IMR-90 (cell line): ENCODE results near the gene MS4A15. TPM values are rescaled to one million over a fixed set of nuclear protein-coding genes. Genes with fewer than 3 reads are reported as not detected.

Source experiments
- ATAC-seq: fragments of 200-7000 bp; cut with Tn5 transposase; 2 replicates; pipeline ENCODE4 v1.9.1; 2020; ENCODE audit warnings: low read depth, mild to moderate bottlenecking, moderate library complexity
- BruUV-seq: library from RNA; stranded (reverse); fragments of 400-500 nt; replicated peaks from 2 replicates; lab custom pipeline; 2021; lab: Mats Ljungman, UMichigan
- CTCF ChIA-PET: fragments of 300-600 bp; formaldehyde crosslinking; extraction: SDS; loops from one replicate; lab custom pipeline; 2021; ENCODE audit warnings: antibody characterized with exemption; lab: Yijun Ruan, JAX
- POLR2A ChIA-PET: fragments of 300-600 bp; sonication (Branson Sonifier 250); formaldehyde crosslinking; loops from one replicate; lab custom pipeline; 2022; ENCODE audit warnings: antibody characterized with exemption; ENCODE audit not compliant: unreplicated experiment; lab: Charles Lee
- DNase-seq: peaks from one replicate; pipeline ENCODE4 v3.0.0; 2013
- H2AFZ ChIP-seq: replicated peaks from 2 replicates; pipeline ENCODE3; 2013; ENCODE audit warnings: low read length, mild to moderate bottlenecking; ENCODE audit not compliant: poor library complexity
- H2AK5ac ChIP-seq: 2 replicates; pipeline ENCODE4 v1.6.1; 2013; ENCODE audit warnings: low read depth, low read length, inconsistent platforms
- H2AK9ac ChIP-seq: replicated peaks from 2 replicates; pipeline ENCODE3; 2013; ENCODE audit warnings: mild to moderate bottlenecking, low read depth, low read length, moderate library complexity; ENCODE audit not compliant: poor library complexity
- H2BK120ac ChIP-seq: 2 replicates; pipeline ENCODE4 v1.6.1; 2013; ENCODE audit warnings: low read depth, low read length, inconsistent platforms
- H2BK15ac ChIP-seq: 3 replicates; pipeline ENCODE4 v1.6.1; 2013; ENCODE audit warnings: low read depth, low read length, inconsistent platforms
- H2BK20ac ChIP-seq: 2 replicates; pipeline ENCODE4 v1.6.1; 2013; ENCODE audit warnings: low read depth, mild to moderate bottlenecking, inconsistent platforms, low read length, moderate library complexity
- H2BK5ac ChIP-seq: 2 replicates; pipeline ENCODE4 v1.6.1; 2013; ENCODE audit warnings: mild to moderate bottlenecking, low read depth, low read length, inconsistent platforms; ENCODE audit not compliant: poor library complexity, severe bottlenecking
- H3K14ac ChIP-seq: replicated peaks from 2 replicates; pipeline ENCODE4 v1.6.1; 2013; ENCODE audit warnings: low read depth, low read length, inconsistent platforms
- H3K18ac ChIP-seq: 2 replicates; pipeline ENCODE4 v1.6.1; 2013; ENCODE audit warnings: low read depth, low read length, control low read depth
- H3K23ac ChIP-seq: 2 replicates; pipeline ENCODE4 v1.6.1; 2013; ENCODE audit warnings: low read depth, low read length, inconsistent platforms
- H3K27ac ChIP-seq: 2 replicates; pipeline ENCODE4 v1.5.1; 2013; ENCODE audit warnings: mild to moderate bottlenecking, control low read depth, low read length; ENCODE audit not compliant: insufficient read depth
- H3K27me3 ChIP-seq: 2 replicates; pipeline ENCODE4 v1.6.1; 2013; ENCODE audit warnings: low read length; ENCODE audit not compliant: control insufficient read depth, insufficient read depth
- H3K36me3 ChIP-seq: 2 replicates; pipeline ENCODE4 v1.6.1; 2013; ENCODE audit warnings: low read length, mixed read lengths; ENCODE audit not compliant: control insufficient read depth, insufficient read depth
- H3K4ac ChIP-seq: 2 replicates; pipeline ENCODE4 v1.6.1; 2013; ENCODE audit warnings: low read depth, low read length, inconsistent platforms
- H3K4me1 ChIP-seq: 2 replicates; pipeline ENCODE4 v1.6.1; 2013; ENCODE audit warnings: low read length, mixed read lengths; ENCODE audit not compliant: control insufficient read depth, insufficient read depth
- H3K4me2 ChIP-seq: 2 replicates; pipeline ENCODE4 v1.6.1; 2013; ENCODE audit warnings: low read depth, mild to moderate bottlenecking, control low read depth, low read length, moderate library complexity
- H3K4me3 ChIP-seq: 2 replicates; pipeline ENCODE4 v1.5.1; 2013; ENCODE audit warnings: low read depth, mild to moderate bottlenecking, control low read depth, low read length, moderate library complexity; ENCODE audit not compliant: insufficient read depth
- H3K56ac ChIP-seq: 2 replicates; pipeline ENCODE4 v1.6.1; 2013; ENCODE audit warnings: low read length, inconsistent platforms; ENCODE audit not compliant: insufficient read depth; ENCODE audit errors: extremely low read depth
- H3K79me1 ChIP-seq, 2 experiments: 2 replicates each; pipeline ENCODE4 v1.6.1; 2013; ENCODE audit warnings: low read length in 2 of 2, inconsistent platforms in 1 of 2, low read depth in 1 of 2
- H3K9ac ChIP-seq: 2 replicates; pipeline ENCODE4 v1.6.1; 2013; ENCODE audit warnings: low read depth, low read length, control low read depth
- H3K9me1 ChIP-seq: 2 replicates; pipeline ENCODE4 v1.6.1; 2013; ENCODE audit warnings: low read length, inconsistent platforms; ENCODE audit not compliant: insufficient read depth
- H3K9me3 ChIP-seq: 2 replicates; pipeline ENCODE4 v1.6.1; 2013; ENCODE audit warnings: low read length; ENCODE audit not compliant: control insufficient read depth, insufficient read depth
- H4K20me1 ChIP-seq: 2 replicates; pipeline ENCODE4 v1.6.1; 2013; ENCODE audit warnings: low read length, inconsistent platforms; ENCODE audit not compliant: insufficient read depth
- H4K5ac ChIP-seq: 2 replicates; pipeline ENCODE4 v1.6.1; 2013; ENCODE audit warnings: mild to moderate bottlenecking, low read depth, low read length, control low read depth
- H4K8ac ChIP-seq, 2 experiments: 2 replicates each; pipeline ENCODE4 v1.6.1; 2013; ENCODE audit warnings: low read depth in 2 of 2, low read length in 2 of 2, control low read depth in 1 of 2, inconsistent platforms in 1 of 2
- H4K91ac ChIP-seq: 2 replicates; pipeline ENCODE4 v1.6.1; 2013; ENCODE audit warnings: low read depth, low read length, inconsistent platforms; ENCODE audit not compliant: insufficient read depth
- FOS ChIP-seq: fragments of 150-350 bp; IDR thresholded peaks from 2 replicates; pipeline ENCODE4 v1.6.1; 2016; ENCODE audit warnings: low read depth, low read length
- MAFK ChIP-seq: IDR thresholded peaks from 2 replicates; pipeline ENCODE4 v1.6.1; 2012; ENCODE audit warnings: low read depth, low read length, improper control_type of control experiment
- MAZ ChIP-seq: IDR thresholded peaks from 2 replicates; pipeline ENCODE4 v1.6.1; 2012; ENCODE audit warnings: low read depth, mild to moderate bottlenecking, low read length, improper control_type of control experiment, moderate library complexity, borderline replicate concordance
- MXI1 ChIP-seq: IDR thresholded peaks from 2 replicates; pipeline ENCODE4 v1.6.1; 2012; ENCODE audit warnings: low read depth, mild to moderate bottlenecking, low read length, moderate library complexity, borderline replicate concordance
- RAD21 ChIP-seq: IDR thresholded peaks from 2 replicates; pipeline ENCODE4 v1.6.1; 2012; ENCODE audit warnings: low read length, improper control_type of control experiment
- WGBS, 2 experiments: methylation state at CpG; one replicate each; pipeline versions ENCODE4 v1.1.5 to v1.1.7; 2013; ENCODE audit warnings: missing lambda C conversion rate in 2 of 2; ENCODE audit not compliant: insufficient read length in 1 of 2; ENCODE audit errors: extremely low coverage in 2 of 2; 5-methylcytosine and 5-hydroxymethylcytosine counted together
- dilution Hi-C: fragments of 300-500 bp; cut with HindIII; formaldehyde crosslinking; loops from one replicate; pipeline ENCODE4 v1.14.3; 2018; ENCODE audit warnings: low sequenced_read_pairs; ENCODE audit not compliant: unreplicated experiment
- in situ Hi-C: fragments of 300-500 bp; cut with MboI; formaldehyde crosslinking; loops from 3 replicates; pipeline ENCODE4 v1.14.3; 2019; ENCODE audit warnings: low sequenced_read_pairs, inconsistent platforms, mixed read lengths
- intact Hi-C: fragments of 100-400 bp; cut with micrococcal nuclease; formaldehyde crosslinking; loops from 2 replicates; pipeline ENCODE4 v1.10.0; 2022
- polyA plus RNA-seq, 3 experiments: library from polyadenylated mRNA; depleted of rRNA; stranded (reverse); fragments of >200 nt; gene quantifications; 2 replicates each; pipeline ENCODE4 v1.2.3, GENCODE V29; 2012; ENCODE audit warnings: low replicate concordance in 1 of 3
- total RNA-seq: library from RNA; depleted of rRNA; stranded (reverse); fragments of >200 nt; gene quantifications from 2 replicates; pipeline ENCODE4 v1.2.3, GENCODE V29; 2012

MS4A15 gene
- total and polyA plus RNA-seq, 2 of the 4 experiments (the other 2 are of a cell fraction) = not detected

DNA sequence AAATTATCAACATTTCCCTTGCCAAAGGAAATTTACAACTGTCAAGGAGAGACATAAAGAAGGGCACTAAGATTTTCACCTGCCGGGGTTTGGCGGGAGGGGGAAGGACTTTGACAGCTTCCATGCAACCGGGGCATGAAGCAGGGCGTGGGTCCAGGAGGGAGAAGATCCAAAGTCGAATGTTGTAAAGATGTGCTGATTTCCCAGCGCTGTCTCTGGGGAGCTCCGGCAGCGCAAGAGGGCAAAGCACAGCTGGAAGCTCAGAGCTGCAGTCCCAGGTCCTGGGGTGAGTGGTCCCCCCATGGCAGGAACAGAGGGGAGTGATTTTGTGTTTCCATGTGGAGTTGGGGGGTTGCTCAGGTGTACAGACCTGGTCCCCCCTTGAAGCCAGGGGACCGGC is 28.5 kb downstream of the MS4A15 start, which contains the start of gene MS4A10:
TSS of gene MS4A10 (plus strand) at position 198 of the 400 bp plus-strand sequence. CDS start 5,003 bp downstream, outside the sequence.
- H2BK120ac ChIP-seq = no peak within 1 kb of the TSS
- no peak within 1 kb of the TSS for H2BK20ac ChIP-seq
- H3K9me3 ChIP-seq = no peaks in the 10 kb centered on the region
- H3K4me2 ChIP-seq = no peak within 1 kb of the TSS
- ChIA-PET POLR2A (no interaction called here), CTCF (no interaction called here)
- DNase-seq (no peak), ATAC-seq (no peak)
- 40% methylated on average over 1 of the region's 9 CpGs; no CpG with 5 or more reads in 1 of the 2 experiments for WGBS, 2 experiments
- no peak within 1 kb of the TSS; the same call in 1 of the 2 replicates for H3K14ac ChIP-seq
- H3K27me3 ChIP-seq = peaks cover 36% of the 10 kb centered on the region
- H4K5ac ChIP-seq = no peak within 1 kb of the TSS
- no peak within 1 kb of the TSS for H4K8ac ChIP-seq
- H3K27ac ChIP-seq = no peak within 1 kb of the TSS
- TF ChIP-seq RAD21 = no peak
- TF ChIP-seq MAFK = no peak
- no peak for TF ChIP-seq FOS
- TF ChIP-seq MAZ = no peak
- TF ChIP-seq MXI1 = no peak
- no peaks in the 10 kb centered on the region for H3K36me3 ChIP-seq
- no peak within 1 kb of the TSS for H2AK9ac ChIP-seq
- no peak within 1 kb of the TSS for H3K4ac ChIP-seq
- no peak within 1 kb of the TSS for H3K18ac ChIP-seq
- no peak within 1 kb of the TSS for H2AK5ac ChIP-seq
- no TSS peak for BruUV-seq
- H4K91ac ChIP-seq = no peak within 1 kb of the TSS
- H3K79me1 ChIP-seq = no peaks in the 10 kb centered on the region
- H3K23ac ChIP-seq = no peak within 1 kb of the TSS
- H3K56ac ChIP-seq = no peak within 1 kb of the TSS
- dilution Hi-C loops (no loop called here), in situ Hi-C loops (no loop called here), intact Hi-C loops (no loop called here)
- H2AFZ ChIP-seq = no peak within 1 kb of the TSS
- peaks cover 7% of the 10 kb centered on the region; the same call in 1 of the 2 replicates for H3K9me1 ChIP-seq
- no peak within 1 kb of the TSS for H3K9ac ChIP-seq
- H2BK5ac ChIP-seq = no peak within 1 kb of the TSS
- H2BK15ac ChIP-seq = no peak within 1 kb of the TSS
- H3K4me3 ChIP-seq = no peak within 1 kb of the TSS
- H4K20me1 ChIP-seq = no peaks in the 10 kb centered on the region
- peaks cover 5% of the 10 kb centered on the region for H3K4me1 ChIP-seq
